Activated CD8-positive, alpha-beta memory T cell treated with anti-CD3 and anti-CD28 coated beads, Interleukin-2, amount 50 U/mL, for 4 hours (primary cell): Measurements from ENCODE around the gene KIAA1328.

Source experiments
- DNase-seq: peaks from one replicate; pipeline ENCODE4 v3.0.0-alpha.2; 2020

The KIAA1328 gene

GRCh38 chr18:37260367-37261093, 431.6 kb downstream of the KIAA1328 start:
- no peak for DNase-seq

GRCh38 chr18:37261246-37261840, 432.4 kb downstream of the KIAA1328 start:
- DNase-seq = no peak

GRCh38 chr18:37261988-37262387, 433.1 kb downstream of the KIAA1328 start:
- no peak for DNase-seq

- DNase-seq = no peak
Observed at GRCh38 chr18:37264956-37265355, 436.0 kb downstream of the KIAA1328 start.

GRCh38 chr18:37265382-37265781, 436.5 kb downstream of the KIAA1328 start:
- DNase-seq = no peak

- no peak for DNase-seq
Observed at GRCh38 chr18:37266290-37266689, 437.4 kb downstream of the KIAA1328 start.

- no peak for DNase-seq
Observed at GRCh38 chr18:37270038-37270665, 441.2 kb downstream of the KIAA1328 start.

GRCh38 chr18:37270666-37271052, 441.7 kb downstream of the KIAA1328 start:
- DNase-seq = no peak

GRCh38 chr18:37272226-37272625, 443.3 kb downstream of the KIAA1328 start:
- DNase-seq = no peak

- DNase-seq = no peak
Observed at GRCh38 chr18:37272841-37273240, 443.9 kb downstream of the KIAA1328 start.

- no peak for DNase-seq
Observed at GRCh38 chr18:37274309-37275236, 445.6 kb downstream of the KIAA1328 start.

GRCh38 chr18:37275237-37275741, 446.4 kb downstream of the KIAA1328 start:
- DNase-seq = no peak

GRCh38 chr18:37276111-37276890, 447.4 kb downstream of the KIAA1328 start:
- DNase-seq = no peak

GRCh38 chr18:37277804-37278203, 448.9 kb downstream of the KIAA1328 start:
- DNase-seq = no peak
